SHP77 (cell line): ENCODE results near the gene RNF151.

Experiments
- DNase-seq, 2 experiments: peaks; one replicate each; lab custom pipeline; 2025; lab: John Stamatoyannopoulos, UW

RNF151 gene

GRCh38 chr16:1976951-1977874 lies 10.6 kb downstream of the RNF151 start:
- no peak for DNase-seq

GRCh38 chr16:1977875-1978268 lies 11.2 kb downstream of the RNF151 start:
- DNase-seq, result no peak

- no peak for DNase-seq
These were observed 11.9 kb downstream of the RNF151 start for GRCh38 chr16:1978476-1979120.

- DNase-seq, result no peak
These were observed 12.8 kb downstream of the RNF151 start for GRCh38 chr16:1979271-1980029.

GRCh38 chr16:1980030-1980769 lies 13.5 kb downstream of the RNF151 start:
- DNase-seq, result no peak

DNA sequence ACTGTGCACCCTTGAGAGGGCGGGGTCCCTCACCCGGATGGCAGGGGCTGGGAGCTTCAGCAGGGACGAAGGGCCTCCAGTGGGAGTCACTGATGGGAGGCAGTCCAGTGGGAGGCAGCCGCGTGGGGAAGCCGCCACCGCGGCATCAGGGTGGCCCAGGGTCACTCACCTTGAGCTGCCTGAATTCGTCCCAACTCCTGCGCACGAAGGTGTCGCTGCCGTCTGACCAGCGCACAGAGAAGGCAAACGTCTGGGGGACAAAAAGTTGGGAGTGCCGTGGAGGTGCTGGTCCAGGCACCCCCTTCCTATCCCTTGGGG lies 14.1 kb downstream of the RNF151 start:
- DNase-seq, result no peak

- DNase-seq, result no peak
These were observed 14.8 kb downstream of the RNF151 start, which contains the start of gene NOXO1 for GRCh38 chr16:1981398-1981836. TSS of gene NOXO1 (minus strand) at chr16:1981469. CDS start at chr16:1981179, 290 bp downstream.

GRCh38 chr16:1982013-1982433 lies 15.4 kb downstream of the RNF151 start:
- DNase-seq, result no peak

- no peak for DNase-seq
These were observed 16.4 kb downstream of the RNF151 start for GRCh38 chr16:1982991-1983543.

DNA sequence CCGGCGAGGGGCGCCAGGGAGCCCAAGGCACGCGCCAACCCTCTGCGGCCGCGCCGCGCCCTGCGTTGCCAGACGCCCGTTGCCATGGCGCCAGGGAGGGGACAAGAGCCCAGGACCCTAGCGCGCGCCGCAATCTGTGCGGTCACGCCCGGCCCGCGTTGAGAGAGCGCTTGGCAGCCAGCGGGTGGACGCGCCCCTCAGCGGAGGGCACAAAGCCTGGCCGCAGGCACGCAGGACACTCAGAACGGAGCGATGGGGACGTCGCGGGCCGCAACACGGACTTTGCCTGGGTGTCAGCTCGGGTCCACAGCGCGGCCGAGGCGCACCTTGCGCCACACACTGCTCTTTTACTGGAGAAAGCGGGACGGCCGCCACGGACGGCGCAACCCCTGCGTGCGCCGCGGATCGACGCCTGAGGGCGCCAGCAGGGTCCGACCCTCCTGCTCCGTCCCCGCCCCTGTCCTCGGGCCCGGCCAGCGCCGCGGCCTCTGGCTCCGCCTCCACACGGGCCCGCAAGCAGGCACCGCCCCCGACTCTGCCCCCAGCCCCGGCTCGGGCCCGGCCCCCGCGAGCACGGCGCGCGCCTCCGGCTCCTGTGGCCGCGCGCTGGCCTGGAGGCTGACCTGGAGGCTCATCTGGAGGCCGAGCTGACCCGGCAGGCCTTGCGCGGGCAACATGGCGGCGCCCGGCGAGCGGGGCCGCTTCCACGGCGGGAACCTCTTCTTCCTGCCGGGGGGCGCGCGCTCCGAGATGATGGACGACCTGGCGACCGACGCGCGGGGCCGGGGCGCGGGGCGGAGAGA lies 17.1 kb downstream of the RNF151 start, which contains the start of gene GFER:
TSS of gene GFER (plus strand) at position 650 of the 803 bp plus-strand sequence. CDS start at position 676, 26 bp downstream.
- peak; percentile 87 to 90 for DNase-seq

GRCh38 chr16:1984347-1985225 lies 17.9 kb downstream of the RNF151 start:
- DNase-seq, result no peak

- DNase-seq, result no peak
These were observed 19.0 kb downstream of the RNF151 start for GRCh38 chr16:1985466-1986150.

DNA sequence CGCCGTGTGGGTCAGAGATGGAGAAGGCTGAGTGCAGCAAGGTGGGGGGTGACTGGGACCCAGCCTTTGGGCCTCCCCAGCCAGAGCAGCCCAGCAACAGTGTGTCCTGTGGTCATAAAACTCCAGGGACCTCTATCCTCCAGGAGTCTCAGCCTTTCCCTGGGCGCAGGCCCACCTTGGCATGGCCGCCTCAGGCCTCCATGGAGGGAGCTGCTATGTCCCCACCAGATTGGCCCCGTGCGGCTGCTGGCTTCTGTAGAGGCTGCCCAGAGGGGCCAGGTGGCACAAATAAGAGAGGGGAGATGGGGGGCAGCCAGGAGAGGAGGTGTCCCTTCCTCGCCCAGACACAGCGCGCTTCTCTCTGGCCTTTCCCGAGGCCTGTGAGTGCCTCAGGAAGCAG lies 20.5 kb downstream of the RNF151 start:
- no peak for DNase-seq

GRCh38 chr16:1989209-1990100 lies 22.8 kb downstream of the RNF151 start, which contains the start of gene SYNGR3:
TSS of gene SYNGR3 (plus strand) at chr16:1989970. CDS start at chr16:1990103, 133 bp downstream.
- DNase-seq, result no peak

GRCh38 chr16:1990101-1990350 lies 23.4 kb downstream of the RNF151 start:
- no peak for DNase-seq

DNA sequence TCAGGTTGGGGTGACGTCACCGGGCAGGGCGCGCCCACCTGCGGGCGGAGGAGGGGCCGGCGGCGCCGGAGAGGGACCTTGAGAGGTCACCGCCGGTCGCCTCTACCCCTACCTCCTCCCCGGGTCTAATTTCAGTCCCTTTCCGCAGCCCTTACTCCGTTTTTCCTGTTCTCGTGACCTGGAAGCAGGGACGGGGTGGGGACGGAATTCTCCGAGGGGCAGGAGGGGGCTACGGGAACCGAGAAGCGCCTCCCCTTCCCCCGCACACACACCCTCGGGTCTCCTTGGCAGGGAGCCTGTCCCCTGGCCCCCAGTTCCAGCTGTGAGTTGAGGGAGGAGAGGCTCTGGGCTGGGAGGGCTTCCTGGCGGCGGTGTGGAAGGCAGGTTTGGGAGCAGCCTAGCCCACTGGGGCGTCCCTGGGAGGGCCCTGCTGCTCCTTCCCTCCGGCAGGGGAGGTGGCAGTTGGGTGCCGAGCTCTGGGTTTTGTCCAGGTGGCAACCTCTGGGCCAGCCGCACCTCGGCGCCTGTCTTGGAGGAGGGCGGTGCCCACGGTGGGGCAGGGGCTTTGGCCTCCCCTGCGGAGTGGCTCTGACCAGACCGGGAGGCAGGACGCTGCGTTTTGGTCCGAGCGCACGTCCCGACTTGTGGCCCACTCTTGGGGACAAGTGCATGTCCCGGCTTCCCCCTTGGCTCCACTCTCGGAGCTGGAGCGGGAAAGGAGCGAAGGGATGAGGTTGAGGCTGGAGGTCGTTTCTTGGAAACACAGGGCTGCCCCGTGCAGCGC lies 23.9 kb downstream of the RNF151 start:
- peak in 1 of 2 experiments; percentile 35 for DNase-seq

DNA sequence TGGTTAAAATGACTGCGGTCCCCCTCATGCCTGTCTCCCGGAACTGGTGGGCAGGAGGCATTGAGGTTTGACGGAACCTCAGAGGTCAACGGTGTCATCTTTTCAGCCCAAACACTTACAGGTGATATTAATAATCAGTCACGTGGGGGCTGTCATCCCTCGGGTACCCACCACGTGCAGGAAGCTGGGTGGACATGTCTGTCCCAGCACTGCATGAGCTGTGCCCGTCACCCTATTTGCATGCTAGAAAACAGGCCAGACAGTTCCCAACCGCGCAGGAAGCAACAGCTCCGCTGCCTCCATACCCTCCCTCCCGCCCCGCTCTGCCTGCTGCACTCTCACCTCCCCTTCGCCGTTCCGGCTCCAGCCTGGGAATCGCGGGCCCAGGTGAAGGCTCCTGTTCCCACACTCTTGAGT lies 24.5 kb downstream of the RNF151 start:
- DNase-seq, result no peak
